GM18951 (cell line): Measurements from ENCODE around the gene HK3.

ENCODE experiments used
- POLR2A ChIP-seq: IDR thresholded peaks from 4 replicates; pipeline ENCODE4 v1.6.1; 2011; ENCODE audit warnings: mild to moderate bottlenecking; ENCODE audit not compliant: insufficient read length, insufficient read depth; ENCODE audit errors: extremely low read depth
- in situ Hi-C: fragments of 300-500 bp; cut with MboI; formaldehyde crosslinking; loops from one replicate; pipeline ENCODE4 v1.12.0; 2022; ENCODE audit warnings: low sequenced_read_pairs, mixed read lengths, inconsistent platforms; ENCODE audit not compliant: unreplicated experiment

HK3 gene

DNA sequence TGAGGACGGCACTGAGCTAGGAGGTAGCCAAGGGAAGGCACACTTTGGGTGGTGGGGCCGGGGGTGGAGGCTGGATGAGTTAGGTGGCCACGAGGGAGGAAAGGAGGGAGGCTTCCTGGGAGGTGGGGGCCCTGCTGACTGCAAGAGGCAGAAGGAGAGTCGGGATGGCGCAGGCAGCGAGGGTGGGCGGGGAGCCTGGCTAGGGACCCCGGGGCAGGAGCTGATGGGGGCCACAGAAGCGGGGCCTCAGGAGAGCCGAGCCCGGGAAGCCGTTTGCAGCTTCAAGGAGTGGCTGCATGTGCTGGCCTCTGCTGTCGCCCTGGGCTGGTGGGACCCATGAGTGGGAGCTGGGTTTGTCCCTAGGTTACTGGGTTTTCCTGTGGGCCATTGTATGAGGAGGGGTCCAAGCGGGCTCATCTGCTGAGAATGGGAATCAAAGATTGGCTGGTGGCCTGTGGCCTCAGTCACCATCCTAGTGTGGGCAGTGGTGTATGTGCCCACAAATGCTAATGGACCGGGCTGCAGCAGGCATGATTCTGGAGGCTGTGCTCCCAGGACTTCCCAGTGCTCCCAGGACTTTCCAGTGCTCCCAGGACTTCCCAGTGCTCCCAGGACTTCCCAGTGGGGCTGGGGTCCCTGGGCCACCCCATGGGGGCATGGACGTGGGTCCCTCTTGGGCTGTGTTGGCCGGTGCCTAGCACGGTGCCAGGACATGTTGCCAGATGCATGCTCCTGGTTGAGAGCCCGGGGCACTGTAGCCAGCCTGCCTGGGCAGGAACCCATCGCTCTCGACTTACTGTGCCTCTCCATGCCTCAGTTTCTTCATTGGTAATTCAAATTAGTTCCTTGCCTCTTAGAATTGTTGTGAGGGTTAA is 48.5 kb downstream of the HK3 start:
- in situ Hi-C loops = no loop called here
- TF ChIP-seq POLR2A = no peak

DNA sequence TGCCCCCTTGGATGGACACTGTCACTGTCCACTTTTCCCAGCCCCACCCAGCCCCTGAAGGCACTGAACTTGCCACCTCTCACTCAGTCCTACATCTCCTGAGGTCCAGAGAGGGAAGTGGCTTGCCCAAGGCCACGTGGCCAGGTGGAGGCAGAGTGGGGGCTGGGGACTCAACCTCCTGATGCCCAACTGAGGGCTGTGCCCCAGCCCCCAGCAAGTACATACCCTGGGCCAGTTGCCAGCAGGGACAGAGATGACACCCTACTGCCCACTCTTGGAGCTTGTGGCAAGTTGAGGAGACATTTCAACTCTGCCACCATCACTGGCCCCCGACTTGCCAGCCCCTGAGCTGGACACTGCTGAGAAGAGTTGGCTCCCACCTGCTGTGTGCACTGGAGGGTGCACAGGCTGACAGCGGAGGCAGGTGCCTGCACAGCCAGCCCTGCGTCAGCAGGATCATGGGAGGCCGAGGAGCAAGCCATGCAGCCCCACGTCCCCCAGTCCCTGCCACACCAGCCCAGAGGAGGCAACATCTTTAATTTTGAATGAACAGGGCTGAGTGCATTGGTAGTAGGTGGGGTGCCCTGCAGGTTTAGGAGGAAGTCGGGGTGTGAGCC is 49.4 kb downstream of the HK3 start:
- no peak for TF ChIP-seq POLR2A
- in situ Hi-C loops = no loop called here

DNA sequence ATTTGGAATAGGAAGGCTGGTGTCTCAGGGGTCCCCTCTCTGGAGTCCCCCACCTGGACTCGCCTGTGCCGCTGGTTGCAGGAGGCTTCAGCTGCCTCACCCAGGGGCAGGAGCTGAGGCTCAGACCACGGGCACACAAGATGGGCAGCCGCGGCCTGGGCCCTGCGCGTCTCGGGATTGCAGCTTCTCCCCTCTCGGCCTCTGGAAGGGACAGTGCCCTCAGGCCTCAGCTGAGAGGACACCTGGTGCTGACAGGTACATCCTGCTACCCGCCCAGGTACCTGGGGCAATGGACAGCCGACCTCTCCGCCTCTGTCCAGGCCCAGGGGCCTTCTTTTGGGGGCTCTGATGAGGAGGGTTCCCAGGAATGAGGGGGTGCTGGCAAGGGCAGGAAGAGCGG is 50.5 kb downstream of the HK3 start:
- no peak for TF ChIP-seq POLR2A
- in situ Hi-C loops = no loop called here

DNA sequence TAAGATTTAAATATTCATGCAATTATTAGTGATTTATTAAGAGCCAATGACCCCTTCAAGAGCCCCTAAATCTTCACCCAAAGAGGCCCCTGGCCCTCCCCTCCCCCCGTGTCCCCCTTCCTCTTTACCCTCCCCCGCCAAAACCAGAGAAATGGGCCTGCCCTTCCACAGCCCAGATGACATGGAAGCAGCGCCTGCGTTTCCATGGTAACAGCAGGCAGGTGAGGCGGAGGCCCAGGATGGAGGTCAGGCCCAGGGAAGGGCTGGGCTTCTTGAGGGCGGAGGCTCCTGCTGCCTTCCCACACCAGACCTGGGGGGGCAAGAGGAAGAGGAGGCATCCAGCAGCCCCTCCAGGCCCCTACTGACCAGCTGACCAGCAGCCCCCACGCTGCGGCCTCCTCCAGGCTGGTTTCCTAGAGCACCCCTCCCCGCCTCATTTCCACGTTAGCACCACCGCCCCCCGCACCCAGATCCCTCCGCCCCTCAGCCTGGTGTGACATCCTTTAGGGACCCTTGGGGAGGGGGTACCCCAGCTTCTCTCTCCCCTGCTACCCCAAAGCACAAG is 51.3 kb downstream of the HK3 start:
- in situ Hi-C loops = no loop called here
- no peak for TF ChIP-seq POLR2A

DNA sequence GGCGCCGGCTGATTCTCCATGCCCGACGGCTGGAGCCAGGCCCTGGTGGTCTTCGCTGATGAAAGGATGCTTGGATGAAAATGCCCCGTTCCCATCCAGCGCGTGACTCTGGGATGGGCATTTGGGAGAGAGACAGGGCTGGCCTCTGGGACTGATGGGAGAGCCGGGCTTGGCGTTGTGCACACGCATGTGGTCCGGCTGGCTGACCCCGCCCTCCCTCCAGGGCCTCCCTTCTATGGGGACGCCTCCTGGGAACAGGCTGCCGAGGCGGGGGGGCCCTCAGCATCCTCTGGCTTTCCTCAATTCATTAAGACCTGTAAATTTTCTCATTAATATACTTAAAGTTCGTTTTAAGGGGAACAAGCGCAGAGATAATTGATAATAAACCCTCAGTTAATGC is 52.0 kb downstream of the HK3 start:
- no peak for TF ChIP-seq POLR2A
- in situ Hi-C loops = no loop called here

DNA sequence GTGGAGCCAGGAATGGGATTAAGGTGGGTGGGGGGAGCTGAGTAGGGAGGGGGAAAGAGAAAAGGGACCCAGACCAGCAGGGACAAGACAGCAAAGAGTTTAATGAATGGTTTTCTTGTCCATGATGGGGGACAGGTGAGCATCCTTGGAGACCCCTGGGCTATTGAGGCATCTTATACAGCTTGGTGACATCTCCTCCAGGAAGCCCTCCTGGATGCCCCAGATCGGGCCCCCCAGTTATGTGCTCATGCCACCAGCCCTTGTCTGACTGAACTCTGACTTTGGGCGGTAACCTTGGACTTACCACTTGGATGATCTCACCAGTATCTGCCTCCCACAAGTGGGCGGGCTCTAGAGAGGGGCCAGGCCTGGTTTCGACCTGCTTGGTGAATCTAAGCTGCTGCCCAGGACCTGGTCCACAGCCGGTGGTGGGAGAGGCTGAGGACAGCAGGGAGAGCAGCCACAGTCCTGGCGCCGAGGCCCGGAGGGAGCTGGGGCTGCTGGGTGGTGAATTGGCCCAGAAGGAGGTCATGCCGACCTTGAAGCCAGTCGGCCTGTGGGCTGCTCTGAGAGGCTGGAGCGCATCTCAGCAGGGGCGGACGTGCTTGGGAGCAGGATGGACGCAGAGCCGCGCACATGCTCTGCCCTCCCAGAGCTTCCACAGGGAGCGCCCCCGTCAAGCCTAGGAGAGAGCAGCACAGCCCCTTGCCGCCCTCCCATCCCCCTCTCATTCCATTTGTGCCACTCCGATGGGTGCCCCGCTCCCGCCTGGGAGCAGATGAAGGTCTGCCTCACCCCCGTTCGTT is 52.6 kb downstream of the HK3 start:
- no peak for TF ChIP-seq POLR2A
- in situ Hi-C loops = no loop called here

DNA sequence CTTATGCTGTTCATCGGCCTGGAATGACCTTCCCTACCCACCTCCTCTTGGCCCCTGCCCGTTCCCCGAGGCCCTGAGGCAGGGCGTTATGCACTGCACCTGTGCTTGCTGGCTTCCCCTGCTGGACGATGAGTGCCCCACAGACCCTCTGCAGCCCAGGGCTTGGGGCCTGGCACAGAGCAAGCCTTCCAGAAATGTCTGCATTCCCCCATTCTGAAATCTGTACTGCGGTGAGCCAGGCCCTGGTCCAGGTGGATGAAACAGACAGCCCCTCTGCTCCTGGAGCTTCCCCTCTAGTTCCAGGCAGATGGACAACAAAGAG is 53.8 kb downstream of the HK3 start:
- in situ Hi-C loops = no loop called here
- no peak for TF ChIP-seq POLR2A

DNA sequence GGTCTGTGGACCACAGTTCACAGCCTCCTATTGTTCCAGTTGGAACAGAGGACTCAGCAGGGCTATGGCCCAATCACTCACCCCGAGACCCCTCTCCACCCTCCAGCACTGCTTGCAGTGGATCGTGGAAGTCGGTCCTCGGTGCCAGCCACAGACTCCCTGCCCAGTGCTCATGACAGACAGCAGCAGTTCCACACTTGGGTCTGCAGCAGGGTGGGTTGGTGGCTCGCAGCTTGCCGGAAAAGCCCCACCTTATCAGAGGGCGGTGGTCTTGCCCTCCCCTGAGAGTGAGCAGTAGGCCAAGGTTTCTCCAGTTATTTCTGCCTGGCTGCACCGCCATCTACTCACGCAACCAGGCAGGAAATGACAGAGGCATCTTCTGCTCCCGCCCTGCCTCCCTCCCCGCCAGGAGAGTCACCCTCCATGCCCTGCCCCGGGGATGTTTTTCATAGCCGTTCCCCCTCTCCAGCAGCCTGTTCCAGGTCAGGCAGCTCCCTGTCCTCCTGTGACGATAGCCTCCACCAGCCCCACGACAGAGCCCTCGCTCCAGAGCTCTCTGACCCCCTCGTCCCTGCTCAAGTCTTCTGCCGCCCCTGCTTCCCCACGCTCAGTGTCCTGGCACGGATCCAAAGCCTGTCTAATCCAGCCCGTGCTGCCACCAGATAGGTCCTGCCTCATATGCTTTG is 54.3 kb downstream of the HK3 start:
- in situ Hi-C loops = no loop called here
- TF ChIP-seq POLR2A = no peak

DNA sequence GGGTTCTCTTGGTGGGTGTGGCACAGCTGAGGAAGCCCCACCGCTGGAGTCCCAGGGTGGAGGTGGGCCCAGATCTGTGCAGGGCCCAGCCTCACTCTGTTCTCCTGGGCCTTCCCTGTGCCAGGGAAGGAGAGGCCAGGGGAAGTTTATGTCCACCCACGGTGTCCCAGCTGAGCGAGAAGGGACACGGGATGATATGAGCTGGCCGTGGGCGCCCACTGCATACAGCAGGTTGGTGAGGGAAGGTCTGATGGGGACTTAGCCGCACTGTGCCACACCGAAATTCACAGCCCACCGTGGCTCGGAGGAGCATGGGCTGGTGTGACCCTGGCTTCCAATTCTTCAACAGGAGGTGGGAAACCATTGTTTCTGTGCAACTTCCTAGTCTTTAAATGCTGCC is 54.9 kb downstream of the HK3 start:
- in situ Hi-C loops = no loop called here
- TF ChIP-seq POLR2A = no peak

DNA sequence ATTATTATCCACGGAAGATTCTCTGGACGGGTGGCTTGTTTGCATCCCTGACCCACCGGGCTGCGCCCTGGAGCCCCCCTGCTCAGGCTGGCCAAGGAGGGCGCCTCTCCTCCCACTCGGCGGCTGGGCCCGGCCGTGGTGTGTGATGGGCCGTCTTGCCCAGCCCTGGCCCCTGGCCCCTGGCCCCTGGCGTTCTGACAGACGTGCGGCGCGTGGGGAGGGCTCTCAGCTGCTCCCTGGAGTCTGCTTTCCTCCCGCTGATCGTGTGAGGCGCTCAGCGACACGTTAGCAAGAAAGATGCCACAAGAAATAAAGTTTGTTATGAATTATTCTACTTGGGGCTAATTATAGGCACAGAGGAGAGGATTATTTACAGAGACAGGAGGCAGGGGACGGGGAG is 55.5 kb downstream of the HK3 start:
- in situ Hi-C loops = no loop called here
- no peak for TF ChIP-seq POLR2A

DNA sequence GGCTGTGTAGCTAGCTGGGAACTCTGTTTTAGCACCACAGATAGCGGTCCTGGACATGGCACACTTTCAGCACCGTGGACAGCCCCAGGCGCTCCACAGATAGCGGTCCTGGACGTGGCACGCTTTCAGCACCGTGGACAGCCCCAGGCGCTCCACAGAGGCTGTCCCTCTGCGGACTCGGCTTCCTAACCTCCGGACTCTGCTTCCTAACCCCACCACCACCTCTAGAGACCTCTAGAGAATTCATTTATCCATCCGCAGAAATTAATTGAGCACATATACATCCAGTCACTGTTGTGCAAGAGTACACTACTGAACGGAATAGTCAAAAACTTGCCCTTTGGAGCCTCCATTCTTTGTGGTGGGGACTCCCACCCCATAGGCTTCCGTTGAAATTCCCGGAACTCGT is 61.4 kb downstream of the HK3 start:
- no peak for TF ChIP-seq POLR2A
- in situ Hi-C loops = no loop called here

DNA sequence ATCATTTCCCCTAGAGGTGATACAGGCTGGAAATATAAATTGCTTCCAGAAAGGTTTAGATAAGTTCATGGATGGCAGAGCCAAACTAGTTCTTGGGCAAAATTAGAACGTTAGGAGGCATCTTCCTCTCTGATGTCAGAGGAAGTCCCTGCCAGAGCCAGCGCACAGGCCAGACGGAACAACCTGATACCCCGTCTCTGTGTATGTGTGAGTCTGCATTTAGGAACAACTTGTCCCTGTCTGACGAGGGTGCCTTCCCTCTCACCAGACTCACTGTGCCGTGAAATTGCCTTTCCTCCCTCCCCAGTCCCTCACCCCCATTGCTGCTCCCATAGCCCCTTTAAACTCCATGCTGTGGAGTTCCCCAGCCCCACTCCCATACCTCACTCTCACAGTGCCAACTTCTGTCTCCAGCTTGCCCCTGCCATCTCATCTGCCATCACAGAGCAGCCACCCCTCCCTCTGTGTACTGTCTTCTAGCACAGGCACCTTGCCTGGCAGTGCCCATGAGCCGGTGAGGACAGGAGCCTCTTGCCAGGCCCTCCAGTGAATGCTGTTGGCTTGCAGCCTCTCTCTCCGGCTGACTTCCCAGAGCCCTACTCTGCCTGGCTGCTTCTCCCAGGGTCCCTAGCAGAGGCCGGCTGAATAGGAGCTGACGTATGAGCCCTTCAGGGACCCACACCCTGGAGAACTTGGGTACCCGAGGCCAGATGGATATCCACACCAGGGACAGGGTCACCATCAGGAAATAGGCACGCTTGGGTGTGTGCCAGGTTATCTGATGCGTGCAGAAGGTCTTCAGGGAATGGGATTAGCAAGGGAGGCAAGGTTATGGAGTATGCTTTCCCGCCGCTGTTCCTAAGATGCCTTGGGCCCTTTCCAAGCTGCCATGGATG is 62.1 kb downstream of the HK3 start:
- in situ Hi-C loops = no loop called here
- TF ChIP-seq POLR2A = no peak
